NT2/D1 (cell line): Measurements from ENCODE around the gene PGM1.

Source experiments
- SUZ12 ChIP-seq: IDR thresholded peaks from 2 replicates; pipeline ENCODE4 v1.6.1; 2011; ENCODE audit not compliant: insufficient read length, insufficient read depth; ENCODE audit errors: extremely low read depth
- YY1 ChIP-seq: IDR thresholded peaks from 2 replicates; pipeline ENCODE4 v1.6.1; 2011; ENCODE audit not compliant: insufficient read length, insufficient read depth
- ZNF274 ChIP-seq: IDR thresholded peaks from 2 replicates; pipeline ENCODE4 v1.6.1; 2011; ENCODE audit warnings: mild to moderate bottlenecking, low read depth, low read length

DNA sequence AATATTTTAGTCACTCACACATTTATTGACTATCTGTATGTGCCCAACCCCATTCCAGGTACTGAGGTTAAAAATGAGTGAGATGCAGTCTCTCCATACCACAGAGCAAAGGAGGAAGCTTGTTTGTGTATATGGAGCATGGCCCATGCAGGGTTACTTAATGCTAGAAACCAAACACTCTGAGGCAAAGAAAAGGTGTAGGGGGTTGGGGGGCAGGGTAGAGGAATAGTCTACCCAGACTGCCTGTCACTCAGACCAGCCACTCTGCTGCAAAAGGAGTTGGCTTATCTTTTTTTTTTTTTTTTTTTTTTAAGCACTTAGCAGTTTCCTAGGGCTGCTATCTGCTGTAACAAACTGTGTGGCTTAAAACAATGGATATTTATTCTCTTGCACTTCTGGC, 19.8 kb downstream of the PGM1 start:
- TF ChIP-seq ZNF274 (no peak), YY1 (no peak), SUZ12 (no peak)
